ENCODE data around the gene NAPB.

DNA sequence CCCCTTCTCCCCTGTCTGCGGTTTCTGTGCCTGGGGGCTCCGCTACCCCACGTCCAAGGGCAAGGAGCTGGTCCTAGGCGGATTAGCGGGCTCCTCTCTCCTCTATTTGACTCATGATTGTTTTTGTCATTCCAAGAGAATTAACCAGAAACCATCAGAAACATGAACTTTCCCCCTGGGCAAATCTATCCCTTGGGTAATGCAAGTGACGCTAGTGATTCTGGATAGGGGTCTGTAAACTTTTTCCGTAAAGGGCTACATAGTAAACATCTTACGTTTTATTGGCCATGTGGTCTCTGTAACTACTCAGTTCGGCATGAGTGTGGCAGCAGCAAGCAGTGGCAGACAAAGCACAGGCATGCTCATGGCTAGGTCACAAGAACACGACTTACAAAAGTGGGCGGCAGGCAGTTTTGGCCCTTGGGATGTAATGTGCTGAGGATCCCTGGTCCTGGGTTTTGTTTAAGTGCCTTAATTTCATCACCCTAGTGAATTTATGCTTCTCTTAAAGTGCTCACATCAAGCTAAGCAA lies 30.7 kb upstream of the NAPB start:
- no peak for TF ChIP-seq CBX5 (IDR thresholded peaks at IDR 0.05; ENCODE audit: low read depth)
- TF ChIP-seq BCL11A (IDR thresholded peaks at IDR 0.05; ENCODE audit: low read depth, low read length): no peak
- TF ChIP-seq, protein P1, sequence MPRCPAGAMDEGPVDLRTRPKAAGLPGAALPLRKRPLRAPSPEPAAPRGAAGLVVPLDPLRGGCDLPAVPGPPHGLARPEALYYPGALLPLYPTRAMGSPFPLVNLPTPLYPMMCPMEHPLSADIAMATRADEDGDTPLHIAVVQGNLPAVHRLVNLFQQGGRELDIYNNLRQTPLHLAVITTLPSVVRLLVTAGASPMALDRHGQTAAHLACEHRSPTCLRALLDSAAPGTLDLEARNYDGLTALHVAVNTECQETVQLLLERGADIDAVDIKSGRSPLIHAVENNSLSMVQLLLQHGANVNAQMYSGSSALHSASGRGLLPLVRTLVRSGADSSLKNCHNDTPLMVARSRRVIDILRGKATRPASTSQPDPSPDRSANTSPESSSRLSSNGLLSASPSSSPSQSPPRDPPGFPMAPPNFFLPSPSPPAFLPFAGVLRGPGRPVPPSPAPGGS (IDR thresholded peaks at IDR 0.05; ENCODE audit: borderline replicate concordance, insufficient read depth, low read depth, low read length, poor library complexity, severe bottlenecking): no peak
- TF ChIP-seq, protein P2, sequence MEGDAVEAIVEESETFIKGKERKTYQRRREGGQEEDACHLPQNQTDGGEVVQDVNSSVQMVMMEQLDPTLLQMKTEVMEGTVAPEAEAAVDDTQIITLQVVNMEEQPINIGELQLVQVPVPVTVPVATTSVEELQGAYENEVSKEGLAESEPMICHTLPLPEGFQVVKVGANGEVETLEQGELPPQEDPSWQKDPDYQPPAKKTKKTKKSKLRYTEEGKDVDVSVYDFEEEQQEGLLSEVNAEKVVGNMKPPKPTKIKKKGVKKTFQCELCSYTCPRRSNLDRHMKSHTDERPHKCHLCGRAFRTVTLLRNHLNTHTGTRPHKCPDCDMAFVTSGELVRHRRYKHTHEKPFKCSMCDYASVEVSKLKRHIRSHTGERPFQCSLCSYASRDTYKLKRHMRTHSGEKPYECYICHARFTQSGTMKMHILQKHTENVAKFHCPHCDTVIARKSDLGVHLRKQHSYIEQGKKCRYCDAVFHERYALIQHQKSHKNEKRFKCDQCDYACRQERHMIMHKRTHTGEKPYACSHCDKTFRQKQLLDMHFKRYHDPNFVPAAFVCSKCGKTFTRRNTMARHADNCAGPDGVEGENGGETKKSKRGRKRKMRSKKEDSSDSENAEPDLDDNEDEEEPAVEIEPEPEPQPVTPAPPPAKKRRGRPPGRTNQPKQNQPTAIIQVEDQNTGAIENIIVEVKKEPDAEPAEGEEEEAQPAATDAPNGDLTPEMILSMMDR (IDR thresholded peaks at IDR 0.05 in 2 of 3, conservative IDR thresholded peaks at IDR 0.05 in 1 of 3; ENCODE audit: control insufficient read depth in 2 of 3, extremely low read depth in 1 of 3, insufficient read depth in 1 of 3, low read depth in 3 of 3, low read length in 3 of 3): no peak

All from GM12878 (cell line).